Parathyroid adenoma (tissue), 2 donors: ENCODE measurements around the gene NUP43.
"Not testable (repeated sequence)": the region's sequence is repeated elsewhere in the genome, so short reads cannot be mapped to it uniquely, and the experiment has no call there.

ENCODE experiments used
- H2AFZ ChIP-seq: fragments of 300-600 bp; sonication (generic); one replicate; pipeline ENCODE4 v1.7.0; 2017; ENCODE audit warnings: antibody characterized with exemption, mild to moderate bottlenecking
- H3K27ac ChIP-seq: fragments of 300-600 bp; sonication (generic); one replicate; pipeline ENCODE4 v1.7.0; 2017
- H3K27me3 ChIP-seq: fragments of 300-600 bp; sonication (generic); one replicate; pipeline ENCODE4 v1.7.0; 2017; ENCODE audit warnings: low read length; ENCODE audit not compliant: control insufficient read depth, insufficient read depth
- H3K36me3 ChIP-seq: fragments of 300-600 bp; sonication (generic); one replicate; pipeline ENCODE4 v1.7.0; 2017; ENCODE audit warnings: low read length; ENCODE audit not compliant: control insufficient read depth, insufficient read depth
- H3K4me1 ChIP-seq: fragments of 300-600 bp; sonication (generic); one replicate; pipeline ENCODE4 v1.7.0; 2017; ENCODE audit warnings: control low read depth
- H3K4me2 ChIP-seq: fragments of 300-600 bp; sonication (generic); one replicate; pipeline ENCODE4 v1.7.0; 2017; ENCODE audit warnings: low read length
- H3K4me3 ChIP-seq: fragments of 300-600 bp; sonication (generic); one replicate; pipeline ENCODE4 v1.7.0; 2017; ENCODE audit warnings: low read depth, low read length
- H3K79me2 ChIP-seq: fragments of 300-600 bp; sonication (generic); one replicate; pipeline ENCODE4 v1.7.0; 2017; ENCODE audit warnings: control low read depth
- H3K9ac ChIP-seq: fragments of 300-600 bp; sonication (generic); one replicate; pipeline ENCODE4 v1.7.0; 2017; ENCODE audit warnings: mild to moderate bottlenecking
- H3K9me3 ChIP-seq: fragments of 300-600 bp; sonication (generic); one replicate; pipeline ENCODE4 v1.7.0; 2017; ENCODE audit warnings: low read length; ENCODE audit not compliant: control insufficient read depth
- TF ChIP-seq, protein P1 (sequence below): fragments of 300-600 bp; sonication (generic); IDR thresholded peaks from one replicate; pipeline ENCODE4 v1.7.0; 2017; ENCODE audit warnings: antibody characterized with exemption, mild to moderate bottlenecking
- donor health status: primary hyperparathyroidism.

Gene NUP43

DNA sequence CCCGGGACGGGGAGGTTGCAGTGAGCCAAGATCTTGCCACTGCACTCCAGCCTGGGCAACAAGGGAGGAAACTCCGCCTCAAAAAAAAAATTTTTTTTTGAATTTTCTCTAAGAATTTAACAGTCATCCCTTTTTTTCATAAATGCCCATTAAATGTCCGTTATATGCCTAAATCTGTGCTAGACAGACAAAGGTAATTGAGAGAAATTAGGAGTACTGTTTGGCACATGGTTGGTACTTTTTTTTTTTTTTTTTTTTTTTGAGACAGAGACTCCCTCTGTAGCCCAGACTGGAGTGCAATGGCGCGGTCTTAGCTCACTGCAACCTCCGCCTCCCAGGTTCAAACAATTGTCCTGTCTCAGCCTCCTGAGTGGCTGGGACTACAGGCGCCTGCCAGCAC, 4.9 kb upstream of the NUP43 start:
- no peak overlapping the region for H2AFZ ChIP-seq
- no peak overlapping the region for H3K4me3 ChIP-seq
- no peak overlapping the region for H3K9ac ChIP-seq
- no peaks in the 10 kb centered on the region for H3K36me3 ChIP-seq
- no peak overlapping the region for H3K4me2 ChIP-seq
- no peaks in the 10 kb centered on the region for H3K9me3 ChIP-seq
- TF ChIP-seq, protein P1, sequence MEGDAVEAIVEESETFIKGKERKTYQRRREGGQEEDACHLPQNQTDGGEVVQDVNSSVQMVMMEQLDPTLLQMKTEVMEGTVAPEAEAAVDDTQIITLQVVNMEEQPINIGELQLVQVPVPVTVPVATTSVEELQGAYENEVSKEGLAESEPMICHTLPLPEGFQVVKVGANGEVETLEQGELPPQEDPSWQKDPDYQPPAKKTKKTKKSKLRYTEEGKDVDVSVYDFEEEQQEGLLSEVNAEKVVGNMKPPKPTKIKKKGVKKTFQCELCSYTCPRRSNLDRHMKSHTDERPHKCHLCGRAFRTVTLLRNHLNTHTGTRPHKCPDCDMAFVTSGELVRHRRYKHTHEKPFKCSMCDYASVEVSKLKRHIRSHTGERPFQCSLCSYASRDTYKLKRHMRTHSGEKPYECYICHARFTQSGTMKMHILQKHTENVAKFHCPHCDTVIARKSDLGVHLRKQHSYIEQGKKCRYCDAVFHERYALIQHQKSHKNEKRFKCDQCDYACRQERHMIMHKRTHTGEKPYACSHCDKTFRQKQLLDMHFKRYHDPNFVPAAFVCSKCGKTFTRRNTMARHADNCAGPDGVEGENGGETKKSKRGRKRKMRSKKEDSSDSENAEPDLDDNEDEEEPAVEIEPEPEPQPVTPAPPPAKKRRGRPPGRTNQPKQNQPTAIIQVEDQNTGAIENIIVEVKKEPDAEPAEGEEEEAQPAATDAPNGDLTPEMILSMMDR, result no peak
- peaks cover 5% of the 10 kb centered on the region for H3K4me1 ChIP-seq
- no peak overlapping the region for H3K27ac ChIP-seq
- peaks cover 39% of the 10 kb centered on the region for H3K79me2 ChIP-seq
- H3K27me3 ChIP-seq, result no peaks in the 10 kb centered on the region

- Histone ChIP-seq H3K4me3 (peak overlapping the region; percentile 93), H3K4me1 (peaks cover 5% of the 10 kb centered on the region), H3K27me3 (no peaks in the 10 kb centered on the region), H3K36me3 (no peaks in the 10 kb centered on the region), H3K4me2 (peak overlapping the region; percentile 98), H2AFZ (peak overlapping the region; percentile 93), H3K79me2 (peaks cover 33% of the 10 kb centered on the region), H3K27ac (peak overlapping the region; percentile 71), H3K9ac (peak overlapping the region; percentile 25), H3K9me3 (no peaks in the 10 kb centered on the region)
- TF ChIP-seq, protein P1, result no peak
Measured at GRCh38 chr6:149750136-149750609, 3.8 kb upstream of the NUP43 start.

GRCh38 chr6:149749594-149750135, 3.3 kb upstream of the NUP43 start, which contains the start of gene PCMT1:
Gene PCMT1 (plus strand): TSS chr6:149749741. CDS start chr6:149749902, 161 bp downstream.
- peak within 1 kb of the TSS; percentile 93 for H3K4me3 ChIP-seq
- no peaks in the 10 kb centered on the region for H3K9me3 ChIP-seq
- TF ChIP-seq, protein P1, result no peak
- H3K79me2 ChIP-seq, result peaks cover 31% of the 10 kb centered on the region
- H3K4me1 ChIP-seq, result peaks cover 5% of the 10 kb centered on the region
- H3K4me2 ChIP-seq, result peak within 1 kb of the TSS; percentile 98
- H2AFZ ChIP-seq, result peak within 1 kb of the TSS; percentile 93
- no peaks in the 10 kb centered on the region for H3K36me3 ChIP-seq
- H3K9ac ChIP-seq, result peak within 1 kb of the TSS; percentile 25
- peak within 1 kb of the TSS; percentile 71 for H3K27ac ChIP-seq
- no peaks in the 10 kb centered on the region for H3K27me3 ChIP-seq

DNA sequence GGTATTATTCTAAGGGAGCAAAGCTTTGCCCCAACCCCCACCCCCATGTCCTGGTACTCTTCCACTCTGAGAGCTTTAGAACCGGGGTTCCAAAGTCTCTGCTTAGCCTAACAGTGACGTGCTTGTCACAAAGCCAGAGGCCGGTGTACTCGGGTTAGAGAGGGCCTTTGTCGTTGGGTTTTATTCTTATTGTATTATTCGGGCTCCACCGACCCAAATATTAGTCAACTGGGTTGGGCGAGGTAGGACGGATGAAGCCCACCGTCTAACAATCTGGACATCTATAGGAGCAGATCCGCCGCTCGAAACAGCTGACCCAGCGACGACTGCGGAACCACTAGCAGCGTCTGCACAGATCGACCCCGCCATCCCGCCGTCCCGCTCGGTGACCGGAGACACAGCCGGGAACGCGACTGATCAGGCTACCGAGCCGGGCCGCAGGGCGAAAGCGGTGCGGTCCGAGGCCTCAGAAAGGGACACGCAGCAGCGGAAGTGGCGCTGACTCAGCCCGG, 2.8 kb upstream of the NUP43 start:
- peak overlapping the region; percentile 71 for H3K27ac ChIP-seq
- peak overlapping the region; percentile 98 for H3K4me2 ChIP-seq
- not testable (repeated sequence) for H3K4me1 ChIP-seq, H3K36me3 ChIP-seq, H3K9me3 ChIP-seq, H3K27me3 ChIP-seq, H3K9ac ChIP-seq
- peaks cover 27% of the 10 kb centered on the region for H3K79me2 ChIP-seq
- H3K4me3 ChIP-seq, result peak overlapping the region; percentile 93
- H2AFZ ChIP-seq, result peak overlapping the region; percentile 93

DNA sequence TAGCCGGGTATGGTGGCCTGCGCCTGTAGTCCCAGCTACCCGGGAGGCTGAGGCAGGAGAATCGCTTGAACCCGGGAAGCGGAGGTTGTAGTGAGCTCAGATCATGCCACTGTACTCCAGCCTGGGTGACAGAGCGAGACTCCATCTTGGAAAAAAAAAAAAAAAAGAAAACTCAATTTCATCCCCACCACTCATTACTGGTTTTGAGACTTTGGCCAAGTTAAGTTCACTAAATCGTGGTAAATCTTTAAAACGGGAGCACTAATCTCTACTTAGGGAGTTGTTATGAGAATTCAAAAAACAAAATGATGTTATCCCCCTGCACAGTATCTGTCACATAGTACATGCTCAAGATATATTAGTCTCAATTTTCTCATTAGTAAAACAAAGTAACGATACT, 1.1 kb downstream of the NUP43 start:
- H3K4me2 ChIP-seq, result peak overlapping the region; percentile 98
- H3K36me3 ChIP-seq, H2AFZ ChIP-seq, H3K27me3 ChIP-seq, H3K4me3 ChIP-seq, H3K79me2 ChIP-seq, H3K27ac ChIP-seq, H3K9ac ChIP-seq, H3K4me1 ChIP-seq, H3K9me3 ChIP-seq: not testable (repeated sequence)
